Natural killer cell (primary cell): ENCODE results near the gene FYN. TPM values are rescaled to one million over a fixed set of nuclear protein-coding genes. Genes with fewer than 3 reads are reported as not detected.

ENCODE experiments used
- ATAC-seq, 3 donors: fragments of 150-1000 bp in 2 of 3; fragments of 200-7000 bp in 1 of 3; cut with Tn5 transposase; 1 replicate in 1 of 3; 2 replicates in 2 of 3; pipeline ENCODE4 v1.10.0; 2021; ENCODE audit warnings: mild to moderate bottlenecking in 2 of 3, moderate library complexity in 2 of 3
- DNase-seq, 2 donors: peaks; one replicate each; pipeline versions ENCODE4 v3.0.0 to v3.0.0-alpha.2; 2013 to 2021; ENCODE audit warnings: mixed read lengths in 1 of 2
- H3K27ac ChIP-seq: one replicate; pipeline ENCODE4 v1.5.1; 2013; ENCODE audit warnings: mild to moderate bottlenecking, low read length
- H3K27me3 ChIP-seq: one replicate; pipeline ENCODE4 v1.6.1; 2013; ENCODE audit warnings: low read length; ENCODE audit not compliant: control insufficient read depth, insufficient read depth
- H3K36me3 ChIP-seq: one replicate; pipeline ENCODE4 v1.6.1; 2013; ENCODE audit warnings: low read length; ENCODE audit not compliant: control insufficient read depth, insufficient read depth
- H3K4me1 ChIP-seq: one replicate; pipeline ENCODE4 v1.6.1; 2013; ENCODE audit warnings: low read length; ENCODE audit not compliant: control insufficient read depth, insufficient read depth
- H3K4me3 ChIP-seq: one replicate; pipeline ENCODE4 v1.5.1; 2013; ENCODE audit warnings: low read length
- H3K9me3 ChIP-seq: one replicate; pipeline ENCODE4 v1.6.1; 2013; ENCODE audit warnings: low read length; ENCODE audit not compliant: control insufficient read depth, insufficient read depth
- H3K27ac Mint-ChIP-seq, 2 donors: one replicate each; pipeline ENCODE4 v1.8.0; 2022; ENCODE audit warnings: mild to moderate bottlenecking in 2 of 2, mixed read lengths in 2 of 2, moderate library complexity in 1 of 2
- H3K27me3 Mint-ChIP-seq, 2 donors: one replicate each; pipeline ENCODE4 v1.8.0; 2022; ENCODE audit warnings: low read depth in 2 of 2, mixed read lengths in 2 of 2
- H3K36me3 Mint-ChIP-seq: one replicate; pipeline ENCODE4 v1.8.0; 2022; ENCODE audit warnings: mixed read lengths
- H3K4me1 Mint-ChIP-seq, 2 donors: one replicate each; pipeline ENCODE4 v1.8.0; 2022; ENCODE audit warnings: mixed read lengths in 2 of 2
- H3K4me3 Mint-ChIP-seq: one replicate; pipeline ENCODE4 v1.8.0; 2022; ENCODE audit warnings: mild to moderate bottlenecking, moderate library complexity, mixed read lengths
- H3K9me3 Mint-ChIP-seq, 2 donors: one replicate each; pipeline ENCODE4 v1.8.0; 2022; ENCODE audit warnings: mixed read lengths in 2 of 2
- WGBS: methylation state at CpG from one replicate; pipeline ENCODE4 v1.1.7; 2013; ENCODE audit warnings: missing lambda C conversion rate; ENCODE audit not compliant: insufficient coverage; 5-methylcytosine and 5-hydroxymethylcytosine counted together
- intact Hi-C: fragments of 100-400 bp; cut with micrococcal nuclease; formaldehyde crosslinking; loops from one replicate; pipeline ENCODE4 v1.14.2; 2022
- total RNA-seq, 4 donors: library from RNA; stranded (reverse); fragments of 120-200 nt in 1 of 4; gene quantifications; one replicate each; pipeline versions ENCODE4 v1.2.3 to v1.2.4, GENCODE V29; 2013 to 2022
- TF ChIP-seq, protein P1 (sequence below): fragments of 200-600 bp; IDR thresholded peaks from one replicate; pipeline ENCODE4 v1.8.0; 2022; ENCODE audit warnings: antibody characterized with exemption

The FYN gene
- total RNA-seq, 3 donors from 2014 or later (not counting 1 experiment from before 2014, with no cell fraction given): 616 to 757 (median 713) TPM

DNA sequence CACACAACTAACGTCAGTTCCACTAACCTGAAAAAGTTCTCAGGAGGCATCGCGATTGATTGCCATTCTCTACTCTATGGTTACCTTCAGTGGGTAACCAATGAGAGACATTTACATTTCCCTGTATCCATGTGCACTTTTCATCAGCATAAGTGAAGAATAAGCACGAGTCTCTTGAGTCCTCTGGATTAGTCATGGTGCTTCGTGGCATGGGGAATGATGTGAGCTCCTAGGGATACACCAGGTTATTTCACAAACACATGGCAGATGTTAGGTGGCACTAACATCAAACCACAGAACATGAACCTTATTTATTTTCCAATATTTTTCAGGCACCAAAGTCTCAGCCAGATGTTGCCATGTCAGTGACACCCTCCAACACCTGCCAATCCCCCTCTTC lies 64.0 kb downstream of the FYN start:
- Mint-ChIP-seq H3K4me3 (no peak overlapping the region), H3K36me3 (no peaks in the 10 kb centered on the region), H3K4me1 (peaks cover 81 to 95% of the 10 kb centered on the region in 2 donors), H3K9me3 (no peaks in the 10 kb centered on the region), H3K27me3 (no peaks in the 10 kb centered on the region), H3K27ac (peak overlapping the region; percentile 80 to 98)
- Histone ChIP-seq H3K9me3 (no peaks in the 10 kb centered on the region), H3K4me1 (peaks cover 66% of the 10 kb centered on the region), H3K27ac (no peak overlapping the region), H3K36me3 (peaks cover 16% of the 10 kb centered on the region), H3K27me3 (no peaks in the 10 kb centered on the region), H3K4me3 (no peak overlapping the region)
- WGBS: 94% methylated on average over 5 of the region's 5 CpGs
- intact Hi-C loops: loop anchor here (10.0 kb wide), 1 partner anchor 186 kb away; no protein-coding TSS in a partner anchor
- TF ChIP-seq, protein P1, sequence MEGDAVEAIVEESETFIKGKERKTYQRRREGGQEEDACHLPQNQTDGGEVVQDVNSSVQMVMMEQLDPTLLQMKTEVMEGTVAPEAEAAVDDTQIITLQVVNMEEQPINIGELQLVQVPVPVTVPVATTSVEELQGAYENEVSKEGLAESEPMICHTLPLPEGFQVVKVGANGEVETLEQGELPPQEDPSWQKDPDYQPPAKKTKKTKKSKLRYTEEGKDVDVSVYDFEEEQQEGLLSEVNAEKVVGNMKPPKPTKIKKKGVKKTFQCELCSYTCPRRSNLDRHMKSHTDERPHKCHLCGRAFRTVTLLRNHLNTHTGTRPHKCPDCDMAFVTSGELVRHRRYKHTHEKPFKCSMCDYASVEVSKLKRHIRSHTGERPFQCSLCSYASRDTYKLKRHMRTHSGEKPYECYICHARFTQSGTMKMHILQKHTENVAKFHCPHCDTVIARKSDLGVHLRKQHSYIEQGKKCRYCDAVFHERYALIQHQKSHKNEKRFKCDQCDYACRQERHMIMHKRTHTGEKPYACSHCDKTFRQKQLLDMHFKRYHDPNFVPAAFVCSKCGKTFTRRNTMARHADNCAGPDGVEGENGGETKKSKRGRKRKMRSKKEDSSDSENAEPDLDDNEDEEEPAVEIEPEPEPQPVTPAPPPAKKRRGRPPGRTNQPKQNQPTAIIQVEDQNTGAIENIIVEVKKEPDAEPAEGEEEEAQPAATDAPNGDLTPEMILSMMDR: no peak
- no peak for ATAC-seq
- no peak for DNase-seq

DNA sequence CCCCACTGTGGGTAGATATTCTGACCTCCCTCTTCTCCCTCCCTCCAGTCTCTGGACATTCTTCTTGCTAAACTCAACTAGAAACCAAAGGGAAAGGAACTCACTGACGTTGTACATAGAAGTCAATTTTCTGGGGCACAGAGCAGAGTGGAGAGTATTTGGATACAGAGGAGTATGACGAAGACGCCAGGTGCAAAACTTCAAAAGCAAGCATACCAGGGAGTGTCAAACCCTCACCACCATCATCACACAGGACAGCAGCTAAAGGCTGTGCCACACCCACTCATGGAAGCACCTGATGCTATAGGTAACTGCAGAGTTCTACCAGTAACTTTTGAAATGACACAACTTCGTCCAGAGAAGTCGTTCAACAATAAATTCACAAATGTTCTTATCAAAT lies 64.8 kb downstream of the FYN start:
- Histone ChIP-seq H3K27ac (no peak overlapping the region), H3K9me3 (no peaks in the 10 kb centered on the region), H3K36me3 (peaks cover 14% of the 10 kb centered on the region), H3K4me3 (no peak overlapping the region), H3K4me1 (peaks cover 68% of the 10 kb centered on the region), H3K27me3 (no peaks in the 10 kb centered on the region)
- Mint-ChIP-seq H3K4me1 (peaks cover 80 to 95% of the 10 kb centered on the region in 2 donors), H3K9me3 (no peaks in the 10 kb centered on the region), H3K27ac (peak overlapping the region; percentile 73 to 98), H3K36me3 (no peaks in the 10 kb centered on the region), H3K27me3 (no peaks in the 10 kb centered on the region), H3K4me3 (no peak overlapping the region)
- TF ChIP-seq, protein P1: no peak
- ATAC-seq (no peak), DNase-seq (peak in 1 of 2 donors; percentile 61)
- intact Hi-C loops: loop anchor here (10.0 kb wide), 1 partner anchor 186 kb away; no protein-coding TSS in a partner anchor
- whole genome bisulfite sequencing: 89% methylated on average over 4 of the region's 5 CpGs

DNA sequence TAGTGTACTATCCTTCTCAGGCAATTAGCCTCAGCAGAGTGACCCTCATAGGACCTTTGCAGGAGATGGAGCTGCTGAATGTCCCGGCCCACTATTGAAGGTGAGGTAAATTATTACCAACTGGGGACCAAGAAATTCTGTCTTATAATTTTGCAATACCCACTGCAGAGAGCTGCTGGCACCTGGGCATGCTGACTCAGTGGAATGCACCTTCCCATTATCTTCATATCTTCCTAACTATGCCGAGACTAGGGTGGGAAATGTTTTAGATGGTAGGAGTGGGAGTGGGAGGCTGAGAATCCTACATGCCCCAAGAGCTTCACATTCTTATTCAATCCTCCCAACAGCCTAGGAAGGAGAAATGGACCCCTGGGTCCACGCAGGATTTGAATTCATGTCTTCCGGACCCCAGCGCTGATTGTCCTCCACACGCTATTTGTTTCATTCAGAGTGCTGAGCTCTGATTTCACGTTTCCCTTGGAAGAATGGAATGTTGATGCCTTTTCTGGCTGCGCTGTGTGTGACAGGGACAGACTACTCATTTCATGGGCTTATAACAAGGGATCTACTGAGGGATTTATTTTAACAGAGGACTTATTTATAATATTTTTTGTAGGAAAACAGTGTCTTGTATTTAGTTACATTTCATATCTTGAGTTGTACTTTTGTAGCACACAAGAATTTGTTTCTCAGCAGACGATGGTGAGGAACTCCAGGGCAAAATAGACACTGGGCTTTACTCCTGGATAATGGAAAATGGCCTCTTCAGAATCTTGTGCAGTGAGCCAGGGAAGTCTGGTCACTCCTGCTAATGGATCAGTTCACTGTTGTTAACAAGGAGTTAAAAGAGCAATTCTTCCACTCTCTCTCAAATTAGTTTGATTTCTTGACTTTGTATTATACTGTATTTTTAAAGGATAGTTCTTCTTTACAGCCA lies 66.4 kb downstream of the FYN start:
- intact Hi-C loops: loop anchor here (10.0 kb wide), 1 partner anchor 188 kb away; no protein-coding TSS in a partner anchor
- Histone ChIP-seq H3K4me1 (peaks cover 73% of the 10 kb centered on the region), H3K9me3 (no peaks in the 10 kb centered on the region), H3K27me3 (no peaks in the 10 kb centered on the region), H3K36me3 (peaks cover 9% of the 10 kb centered on the region), H3K27ac (peak overlapping the region; percentile 75), H3K4me3 (no peak overlapping the region)
- Mint-ChIP-seq H3K36me3 (peaks cover 6% of the 10 kb centered on the region), H3K4me3 (peak overlapping the region; percentile 47), H3K27ac (peak overlapping the region; percentile 94 to 98), H3K9me3 (no peaks in the 10 kb centered on the region), H3K4me1 (peaks cover 82 to 95% of the 10 kb centered on the region in 2 donors), H3K27me3 (no peaks in the 10 kb centered on the region)
- 96% methylated on average over 7 of the region's 9 CpGs for WGBS
- no peak for DNase-seq
- TF ChIP-seq, protein P1: no peak
- ATAC-seq: no peak
